ENCODE data around the gene HDAC9.

Gene HDAC9

DNA sequence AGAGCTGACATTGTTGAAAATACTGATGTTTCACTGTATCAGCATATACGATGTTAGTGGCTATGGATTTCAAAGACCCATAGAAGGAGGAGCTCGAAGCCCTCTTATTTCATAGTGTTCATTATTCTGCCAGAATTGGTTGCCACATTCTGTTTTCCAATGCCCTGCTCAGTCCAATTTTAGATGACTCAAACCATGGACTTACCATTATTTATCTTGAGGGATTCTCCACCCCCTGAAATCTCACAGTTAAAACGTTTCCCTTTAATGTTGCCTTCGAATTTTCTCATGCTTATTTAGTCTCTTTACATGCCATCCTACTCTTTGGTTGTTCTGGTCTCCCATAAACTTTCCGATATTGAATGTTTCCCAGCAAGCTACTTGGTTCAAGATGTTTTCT lies 264.5 kb downstream of the HDAC9 start:
- ATAC-seq: no peak
- TF ChIP-seq, protein P1, sequence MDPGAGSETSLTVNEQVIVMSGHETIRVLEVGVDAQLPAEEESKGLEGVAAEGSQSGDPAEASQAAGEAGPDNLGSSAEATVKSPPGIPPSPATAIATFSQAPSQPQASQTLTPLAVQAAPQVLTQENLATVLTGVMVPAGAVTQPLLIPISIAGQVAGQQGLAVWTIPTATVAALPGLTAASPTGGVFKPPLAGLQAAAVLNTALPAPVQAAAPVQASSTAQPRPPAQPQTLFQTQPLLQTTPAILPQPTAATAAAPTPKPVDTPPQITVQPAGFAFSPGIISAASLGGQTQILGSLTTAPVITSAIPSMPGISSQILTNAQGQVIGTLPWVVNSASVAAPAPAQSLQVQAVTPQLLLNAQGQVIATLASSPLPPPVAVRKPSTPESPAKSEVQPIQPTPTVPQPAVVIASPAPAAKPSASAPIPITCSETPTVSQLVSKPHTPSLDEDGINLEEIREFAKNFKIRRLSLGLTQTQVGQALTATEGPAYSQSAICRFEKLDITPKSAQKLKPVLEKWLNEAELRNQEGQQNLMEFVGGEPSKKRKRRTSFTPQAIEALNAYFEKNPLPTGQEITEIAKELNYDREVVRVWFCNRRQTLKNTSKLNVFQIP (CRISPR knock-in tag; IDR thresholded peaks at IDR 0.05; ENCODE audit: borderline replicate concordance, low read depth): no peak
- TF ChIP-seq, protein P2, sequence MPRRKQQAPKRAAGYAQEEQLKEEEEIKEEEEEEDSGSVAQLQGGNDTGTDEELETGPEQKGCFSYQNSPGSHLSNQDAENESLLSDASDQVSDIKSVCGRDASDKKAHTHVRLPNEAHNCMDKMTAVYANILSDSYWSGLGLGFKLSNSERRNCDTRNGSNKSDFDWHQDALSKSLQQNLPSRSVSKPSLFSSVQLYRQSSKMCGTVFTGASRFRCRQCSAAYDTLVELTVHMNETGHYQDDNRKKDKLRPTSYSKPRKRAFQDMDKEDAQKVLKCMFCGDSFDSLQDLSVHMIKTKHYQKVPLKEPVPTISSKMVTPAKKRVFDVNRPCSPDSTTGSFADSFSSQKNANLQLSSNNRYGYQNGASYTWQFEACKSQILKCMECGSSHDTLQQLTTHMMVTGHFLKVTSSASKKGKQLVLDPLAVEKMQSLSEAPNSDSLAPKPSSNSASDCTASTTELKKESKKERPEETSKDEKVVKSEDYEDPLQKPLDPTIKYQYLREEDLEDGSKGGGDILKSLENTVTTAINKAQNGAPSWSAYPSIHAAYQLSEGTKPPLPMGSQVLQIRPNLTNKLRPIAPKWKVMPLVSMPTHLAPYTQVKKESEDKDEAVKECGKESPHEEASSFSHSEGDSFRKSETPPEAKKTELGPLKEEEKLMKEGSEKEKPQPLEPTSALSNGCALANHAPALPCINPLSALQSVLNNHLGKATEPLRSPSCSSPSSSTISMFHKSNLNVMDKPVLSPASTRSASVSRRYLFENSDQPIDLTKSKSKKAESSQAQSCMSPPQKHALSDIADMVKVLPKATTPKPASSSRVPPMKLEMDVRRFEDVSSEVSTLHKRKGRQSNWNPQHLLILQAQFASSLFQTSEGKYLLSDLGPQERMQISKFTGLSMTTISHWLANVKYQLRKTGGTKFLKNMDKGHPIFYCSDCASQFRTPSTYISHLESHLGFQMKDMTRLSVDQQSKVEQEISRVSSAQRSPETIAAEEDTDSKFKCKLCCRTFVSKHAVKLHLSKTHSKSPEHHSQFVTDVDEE (CRISPR knock-in tag; IDR thresholded peaks at IDR 0.05): no peak
- TF ChIP-seq ISL1 (CRISPR knock-in tag; IDR thresholded peaks at IDR 0.05) (no peak), SNAI2 (CRISPR knock-in tag; IDR thresholded peaks at IDR 0.05) (no peak), ZNF565 (CRISPR knock-in tag; conservative IDR thresholded peaks at IDR 0.05; ENCODE audit: low read depth) (no peak), OSR1 (CRISPR knock-in tag; IDR thresholded peaks at IDR 0.05) (no peak), BACH2 (CRISPR knock-in tag; IDR thresholded peaks at IDR 0.05; ENCODE audit: borderline replicate concordance) (no peak), CSRNP3 (CRISPR knock-in tag; IDR thresholded peaks at IDR 0.05) (no peak), ZNF70 (CRISPR knock-in tag; IDR thresholded peaks at IDR 0.05) (no peak), ZFP30 (CRISPR knock-in tag; IDR thresholded peaks at IDR 0.05) (no peak), ESRRG (CRISPR knock-in tag; IDR thresholded peaks at IDR 0.05) (no peak), PPARA (CRISPR knock-in tag; IDR thresholded peaks at IDR 0.05; ENCODE audit: borderline replicate concordance) (no peak), ZC3H10 (CRISPR knock-in tag; IDR thresholded peaks at IDR 0.05) (no peak), GLIS3 (CRISPR knock-in tag; IDR thresholded peaks at IDR 0.05) (no peak), RARB (CRISPR knock-in tag; IDR thresholded peaks at IDR 0.05) (no peak), TOX (CRISPR knock-in tag; IDR thresholded peaks at IDR 0.05; ENCODE audit: borderline replicate concordance) (no peak), ARNTL (CRISPR knock-in tag; IDR thresholded peaks at IDR 0.05; ENCODE audit: borderline replicate concordance, low read depth) (no peak), ZNF8 (CRISPR knock-in tag; IDR thresholded peaks at IDR 0.05) (no peak)
- TF ChIP-seq, protein P3, sequence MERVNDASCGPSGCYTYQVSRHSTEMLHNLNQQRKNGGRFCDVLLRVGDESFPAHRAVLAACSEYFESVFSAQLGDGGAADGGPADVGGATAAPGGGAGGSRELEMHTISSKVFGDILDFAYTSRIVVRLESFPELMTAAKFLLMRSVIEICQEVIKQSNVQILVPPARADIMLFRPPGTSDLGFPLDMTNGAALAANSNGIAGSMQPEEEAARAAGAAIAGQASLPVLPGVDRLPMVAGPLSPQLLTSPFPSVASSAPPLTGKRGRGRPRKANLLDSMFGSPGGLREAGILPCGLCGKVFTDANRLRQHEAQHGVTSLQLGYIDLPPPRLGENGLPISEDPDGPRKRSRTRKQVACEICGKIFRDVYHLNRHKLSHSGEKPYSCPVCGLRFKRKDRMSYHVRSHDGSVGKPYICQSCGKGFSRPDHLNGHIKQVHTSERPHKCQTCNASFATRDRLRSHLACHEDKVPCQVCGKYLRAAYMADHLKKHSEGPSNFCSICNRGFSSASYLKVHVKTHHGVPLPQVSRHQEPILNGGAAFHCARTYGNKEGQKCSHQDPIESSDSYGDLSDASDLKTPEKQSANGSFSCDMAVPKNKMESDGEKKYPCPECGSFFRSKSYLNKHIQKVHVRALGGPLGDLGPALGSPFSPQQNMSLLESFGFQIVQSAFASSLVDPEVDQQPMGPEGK (CRISPR knock-in tag; IDR thresholded peaks at IDR 0.05; ENCODE audit: borderline replicate concordance): no peak
- TF ChIP-seq, protein P4, sequence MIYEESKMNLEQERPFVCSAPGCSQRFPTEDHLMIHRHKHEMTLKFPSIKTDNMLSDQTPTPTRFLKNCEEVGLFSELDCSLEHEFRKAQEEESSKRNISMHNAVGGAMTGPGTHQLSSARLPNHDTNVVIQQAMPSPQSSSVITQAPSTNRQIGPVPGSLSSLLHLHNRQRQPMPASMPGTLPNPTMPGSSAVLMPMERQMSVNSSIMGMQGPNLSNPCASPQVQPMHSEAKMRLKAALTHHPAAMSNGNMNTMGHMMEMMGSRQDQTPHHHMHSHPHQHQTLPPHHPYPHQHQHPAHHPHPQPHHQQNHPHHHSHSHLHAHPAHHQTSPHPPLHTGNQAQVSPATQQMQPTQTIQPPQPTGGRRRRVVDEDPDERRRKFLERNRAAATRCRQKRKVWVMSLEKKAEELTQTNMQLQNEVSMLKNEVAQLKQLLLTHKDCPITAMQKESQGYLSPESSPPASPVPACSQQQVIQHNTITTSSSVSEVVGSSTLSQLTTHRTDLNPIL (CRISPR knock-in tag; IDR thresholded peaks at IDR 0.05; ENCODE audit: low read depth): no peak

DNA sequence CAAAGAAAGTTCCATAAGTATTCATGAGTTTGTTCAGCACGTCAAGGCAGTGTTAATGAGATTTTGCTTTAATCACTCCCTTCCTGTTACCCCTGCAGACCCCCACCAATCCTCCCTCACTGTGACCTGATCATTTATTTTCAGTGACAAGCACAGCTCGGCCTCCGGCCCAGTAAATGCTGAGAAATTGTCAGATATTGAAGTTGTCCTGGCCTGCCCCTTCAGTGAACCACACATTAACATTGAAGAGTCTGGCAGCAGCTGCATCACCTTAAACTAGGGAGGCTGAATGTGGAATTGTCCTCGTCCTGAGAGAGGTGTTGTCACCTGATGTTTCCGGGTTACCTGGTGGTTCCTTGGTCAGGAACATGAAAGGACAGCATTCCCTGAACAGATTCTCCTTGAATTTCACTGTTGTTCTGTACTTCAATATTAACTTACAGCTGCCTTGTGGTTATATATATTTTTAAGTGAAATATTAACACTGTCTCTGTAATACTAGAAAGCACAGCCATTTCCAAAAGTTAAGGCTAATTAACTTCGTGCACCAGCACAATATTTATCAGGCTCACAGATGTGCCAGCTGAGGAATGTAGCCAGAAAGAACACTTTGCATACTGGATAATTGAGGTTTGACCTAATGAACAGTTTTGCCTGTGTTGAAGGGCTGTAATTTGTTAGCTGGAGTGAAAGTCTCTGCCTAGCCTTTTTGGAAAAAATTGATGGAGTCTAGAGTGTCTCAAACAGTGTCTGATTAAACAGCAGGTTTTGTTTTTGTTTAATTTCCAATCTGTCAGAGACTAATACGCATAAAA lies 265.3 kb downstream of the HDAC9 start:
- TF ChIP-seq, protein P4 (CRISPR knock-in tag; IDR thresholded peaks at IDR 0.05; ENCODE audit: low read depth): no peak
- no peak for TF ChIP-seq ZNF70 (CRISPR knock-in tag; IDR thresholded peaks at IDR 0.05)
- no peak for TF ChIP-seq TOX (CRISPR knock-in tag; IDR thresholded peaks at IDR 0.05; ENCODE audit: borderline replicate concordance)
- TF ChIP-seq ZFP30 (CRISPR knock-in tag; IDR thresholded peaks at IDR 0.05): no peak
- no peak for TF ChIP-seq ZC3H10 (CRISPR knock-in tag; IDR thresholded peaks at IDR 0.05)
- TF ChIP-seq TCF4 (CRISPR knock-in tag; IDR thresholded peaks at IDR 0.05; ENCODE audit: borderline replicate concordance): no peak
- TF ChIP-seq BACH2 (CRISPR knock-in tag; IDR thresholded peaks at IDR 0.05; ENCODE audit: borderline replicate concordance): no peak
- TF ChIP-seq PPARA (CRISPR knock-in tag; IDR thresholded peaks at IDR 0.05; ENCODE audit: borderline replicate concordance): no peak
- TF ChIP-seq ZNF565 (CRISPR knock-in tag; conservative IDR thresholded peaks at IDR 0.05; ENCODE audit: low read depth): no peak
- TF ChIP-seq, protein P3 (CRISPR knock-in tag; IDR thresholded peaks at IDR 0.05; ENCODE audit: borderline replicate concordance): no peak
- no peak for TF ChIP-seq GLIS3 (CRISPR knock-in tag; IDR thresholded peaks at IDR 0.05)
- TF ChIP-seq CSRNP3 (CRISPR knock-in tag; IDR thresholded peaks at IDR 0.05): no peak
- TF ChIP-seq ZNF8 (CRISPR knock-in tag; IDR thresholded peaks at IDR 0.05): no peak
- no peak for ATAC-seq

All from SK-N-SH treated with all-trans-retinoic acid at 6 μM for 48 hours (cell line).